AG04450 (cell line): ENCODE results near the gene ITGA11. TPM values are rescaled to one million over a fixed set of nuclear protein-coding genes. Genes with fewer than 3 reads are reported as not detected.

Source experiments
- CTCF ChIA-PET: fragments of 300-600, 350-600 bp; formaldehyde crosslinking; extraction: SDS; loops from one replicate; lab custom pipeline; 2022; ENCODE audit warnings: antibody characterized with exemption, inconsistent platforms; lab: Charles Lee
- POLR2A ChIA-PET: fragments of 350-600 bp; formaldehyde crosslinking; extraction: SDS; loops from one replicate; lab custom pipeline; 2021; ENCODE audit warnings: antibody characterized with exemption, inconsistent platforms; lab: Yijun Ruan, JAX
- DNase-seq: peaks from one replicate; pipeline ENCODE4 v3.0.0-alpha.2; 2011; ENCODE audit warnings: low read depth, low spot score
- H3K27ac ChIP-seq: one replicate; pipeline ENCODE4 v1.5.1; 2012; ENCODE audit warnings: low read depth, low read length, control low read depth
- H3K27me3 ChIP-seq: one replicate; pipeline ENCODE4 v1.6.0; 2012; ENCODE audit warnings: low read length; ENCODE audit not compliant: control insufficient read depth, insufficient read depth
- H3K4me3 ChIP-seq: 2 replicates; pipeline ENCODE4 v1.5.1; 2011; ENCODE audit warnings: mild to moderate bottlenecking, low read depth, low read length, control low read depth
- H3K9me3 ChIP-seq: 2 replicates; pipeline ENCODE4 v1.5.1; 2012; ENCODE audit warnings: low read length; ENCODE audit not compliant: control insufficient read depth, insufficient read depth
- polyA plus RNA-seq: library from polyadenylated mRNA; depleted of rRNA; stranded (reverse); fragments of >200 nt; gene quantifications from 2 replicates; pipeline ENCODE4 v1.2.3, GENCODE V29; 2011
- TF ChIP-seq, protein P1 (sequence below): IDR thresholded peaks from 2 replicates; pipeline ENCODE4 v1.5.1; 2011; ENCODE audit warnings: low read depth, low read length, control low read depth, inconsistent platforms

Gene ITGA11
- polyA plus RNA-seq, 1 experiment, result 24.0 TPM

DNA sequence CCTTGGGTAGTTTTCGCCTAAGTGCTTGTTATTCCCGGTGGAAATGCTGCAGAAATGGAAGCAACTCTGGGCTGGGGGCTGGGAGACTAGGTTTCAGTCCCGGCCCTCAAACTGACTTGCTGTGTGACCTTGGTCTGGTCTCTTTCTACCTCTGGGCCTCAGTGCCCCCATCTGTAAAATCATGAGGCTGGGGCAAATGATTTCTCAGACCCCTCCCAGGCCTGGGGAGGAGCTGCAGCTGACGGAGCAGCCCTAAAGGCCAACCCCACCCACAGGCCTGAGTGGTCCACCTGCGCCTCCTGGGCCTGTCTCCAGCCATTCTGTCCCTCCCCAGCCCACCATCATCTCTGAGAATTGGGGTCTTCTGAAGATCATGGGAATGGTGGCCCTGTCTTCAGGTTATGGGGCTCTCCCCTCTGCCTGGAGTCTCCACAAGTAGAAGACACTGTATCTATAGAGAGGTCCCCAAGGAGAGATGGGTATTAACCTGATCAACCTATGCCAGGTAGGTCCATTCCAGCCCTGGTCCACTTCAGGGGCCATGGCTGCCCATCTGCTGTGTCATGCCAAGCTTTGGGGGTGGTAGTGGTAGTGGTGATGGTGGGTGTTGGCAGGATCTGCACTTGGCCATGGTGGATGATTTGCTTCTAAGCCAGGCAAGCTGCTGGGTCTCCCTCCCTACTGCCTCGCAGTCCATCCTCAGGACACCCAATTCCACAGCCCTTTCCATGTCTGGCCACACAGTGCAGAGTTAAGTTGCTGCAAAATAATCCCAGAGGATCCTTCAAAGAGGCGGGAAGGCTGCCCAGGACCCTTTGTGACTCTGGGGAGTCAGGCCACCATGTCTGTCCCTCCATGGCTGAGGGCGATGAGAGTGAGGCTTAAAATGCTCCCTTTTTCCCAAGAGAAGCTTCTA, 46.0 kb downstream of the ITGA11 start:
- Histone ChIP-seq H3K27ac (peak overlapping the region; percentile 80), H3K4me3 (no peak overlapping the region), H3K9me3 (peaks cover 4% of the 10 kb centered on the region), H3K27me3 (no peaks in the 10 kb centered on the region)
- CTCF ChIA-PET, result interaction anchor here (1.7 kb wide), 1 partner anchor 80 kb away, joined by 5 read pairs; no protein-coding TSS in a partner anchor
- no peak for DNase-seq
- TF ChIP-seq, protein P1, sequence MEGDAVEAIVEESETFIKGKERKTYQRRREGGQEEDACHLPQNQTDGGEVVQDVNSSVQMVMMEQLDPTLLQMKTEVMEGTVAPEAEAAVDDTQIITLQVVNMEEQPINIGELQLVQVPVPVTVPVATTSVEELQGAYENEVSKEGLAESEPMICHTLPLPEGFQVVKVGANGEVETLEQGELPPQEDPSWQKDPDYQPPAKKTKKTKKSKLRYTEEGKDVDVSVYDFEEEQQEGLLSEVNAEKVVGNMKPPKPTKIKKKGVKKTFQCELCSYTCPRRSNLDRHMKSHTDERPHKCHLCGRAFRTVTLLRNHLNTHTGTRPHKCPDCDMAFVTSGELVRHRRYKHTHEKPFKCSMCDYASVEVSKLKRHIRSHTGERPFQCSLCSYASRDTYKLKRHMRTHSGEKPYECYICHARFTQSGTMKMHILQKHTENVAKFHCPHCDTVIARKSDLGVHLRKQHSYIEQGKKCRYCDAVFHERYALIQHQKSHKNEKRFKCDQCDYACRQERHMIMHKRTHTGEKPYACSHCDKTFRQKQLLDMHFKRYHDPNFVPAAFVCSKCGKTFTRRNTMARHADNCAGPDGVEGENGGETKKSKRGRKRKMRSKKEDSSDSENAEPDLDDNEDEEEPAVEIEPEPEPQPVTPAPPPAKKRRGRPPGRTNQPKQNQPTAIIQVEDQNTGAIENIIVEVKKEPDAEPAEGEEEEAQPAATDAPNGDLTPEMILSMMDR, result no peak
- POLR2A ChIA-PET, result no interaction called here

DNA sequence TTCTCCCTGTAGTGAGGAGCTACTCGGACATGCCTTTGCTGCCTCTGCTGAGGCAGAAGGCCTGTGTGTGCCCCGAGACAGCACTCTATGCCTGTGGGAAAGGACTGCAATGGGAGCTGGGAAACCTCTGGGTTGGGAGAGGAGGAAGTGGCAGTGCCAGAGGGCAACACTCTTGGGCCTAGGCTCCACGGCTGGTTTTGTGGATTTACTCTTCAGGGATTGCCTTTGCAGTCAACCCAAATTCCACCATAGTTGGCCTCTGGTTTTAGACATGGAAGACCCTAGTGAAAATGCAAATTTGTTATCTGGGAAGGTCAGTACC, 46.8 kb downstream of the ITGA11 start:
- Histone ChIP-seq H3K4me3 (no peak overlapping the region), H3K9me3 (peaks cover 4% of the 10 kb centered on the region), H3K27ac (peak overlapping the region; percentile 80), H3K27me3 (no peaks in the 10 kb centered on the region)
- TF ChIP-seq, protein P1, result no peak
- no peak for DNase-seq
- ChIA-PET POLR2A (no interaction called here), CTCF (no interaction called here)

DNA sequence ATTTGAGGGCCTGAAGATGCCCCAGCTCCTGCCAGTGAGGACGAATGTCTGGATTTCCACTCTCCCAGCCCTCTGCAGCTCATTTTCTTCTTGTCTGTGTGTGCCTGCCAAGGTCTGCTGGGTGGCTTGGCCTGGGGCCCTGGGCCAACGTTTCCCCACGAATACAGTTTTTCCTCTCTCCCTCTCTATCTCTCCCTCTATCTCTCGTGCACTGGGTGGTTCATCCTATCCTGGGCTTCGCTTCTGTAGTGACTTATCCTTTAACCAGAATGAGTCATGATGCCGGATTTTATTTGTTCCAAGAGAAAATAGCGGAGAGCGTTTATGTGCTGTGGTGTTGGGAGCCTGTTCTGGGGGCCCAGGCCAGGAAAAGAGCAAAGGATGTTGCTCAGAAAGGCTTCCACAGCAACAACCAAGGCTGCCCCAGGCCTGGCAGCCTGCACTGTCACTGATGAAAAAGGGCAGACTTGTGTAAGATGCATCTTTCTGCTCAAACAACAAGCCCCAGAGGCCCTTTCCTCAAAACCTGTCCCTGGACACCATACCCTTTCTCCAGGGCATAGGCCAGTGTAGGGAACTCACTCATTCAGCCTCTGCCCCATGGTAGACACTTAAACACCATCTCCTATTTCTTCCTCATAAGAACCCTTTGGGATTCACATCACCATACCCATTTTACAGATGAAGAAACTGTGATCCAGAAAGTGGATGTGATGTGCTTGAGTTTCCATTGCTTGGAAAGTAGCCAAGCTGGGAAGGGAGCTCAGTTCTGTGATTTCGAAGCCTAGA, 47.3 kb downstream of the ITGA11 start:
- no peaks in the 10 kb centered on the region for H3K27me3 ChIP-seq
- TF ChIP-seq, protein P1, result no peak
- H3K9me3 ChIP-seq, result peaks cover 4% of the 10 kb centered on the region
- H3K27ac ChIP-seq, result peak overlapping the region; percentile 80
- ChIA-PET POLR2A (interaction anchor here (0.6 to 0.7 kb wide), 3 partner anchors 37 to 57 kb away, joined by 3 to 4 read pairs (median 4); no protein-coding TSS in a partner anchor), CTCF (interaction anchor here (1.0 to 1.2 kb wide), 3 partner anchors 28 to 132 kb away, joined by 4 to 5 read pairs (median 5); no protein-coding TSS in a partner anchor)
- H3K4me3 ChIP-seq, result no peak overlapping the region
- peak; percentile 55 for DNase-seq

DNA sequence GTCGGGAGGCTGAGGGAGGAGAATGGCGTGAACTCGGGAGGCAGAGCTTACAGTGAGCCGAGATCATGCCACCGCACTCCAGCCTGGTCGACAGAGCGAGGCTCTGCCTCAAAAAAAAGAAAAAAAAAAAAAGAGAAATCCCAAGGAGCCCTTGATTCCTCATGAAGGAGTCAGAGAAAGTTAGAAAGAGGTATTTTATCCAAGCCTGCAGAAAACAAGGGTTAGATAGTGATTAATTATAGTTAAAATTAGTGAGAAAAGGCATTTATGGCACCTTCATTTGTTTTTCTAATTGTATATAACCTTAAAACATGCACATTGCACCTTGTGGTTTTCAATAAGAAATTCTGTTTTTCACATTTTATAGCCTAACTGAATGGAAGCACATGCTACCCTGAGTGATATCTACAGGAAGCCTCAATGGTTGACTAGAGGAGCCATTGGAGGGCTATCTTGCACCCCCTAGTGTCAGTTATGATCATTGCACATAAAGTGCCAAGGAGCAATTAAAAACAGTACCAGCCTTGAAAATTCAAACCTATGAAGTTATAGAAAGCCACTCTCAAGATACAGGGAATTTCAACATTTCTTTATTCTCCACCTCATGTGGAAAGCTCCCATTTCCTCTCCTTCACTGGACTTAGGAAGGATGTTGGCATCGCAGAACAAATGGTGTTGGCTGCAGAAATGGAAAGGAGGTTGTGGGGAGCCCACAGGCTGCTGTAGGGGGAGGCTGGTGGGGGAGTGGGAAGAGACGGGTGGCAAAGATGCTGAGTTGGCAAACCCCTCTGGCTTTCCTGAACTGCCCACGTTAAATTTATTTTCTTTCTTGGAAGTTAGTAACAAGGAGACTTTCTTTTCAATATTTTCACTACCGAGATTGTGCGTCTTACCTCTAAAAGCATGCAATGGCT, 48.5 kb downstream of the ITGA11 start:
- ChIA-PET CTCF (interaction anchor here (0.6 to 1.9 kb wide), 11 partner anchors 29 to 1857 kb away, joined by 3 to 6 read pairs (median 4); no protein-coding TSS in a partner anchor), POLR2A (interaction anchor here (0.6 to 0.7 kb wide), 4 partner anchors 36 to 552 kb away, joined by 3 to 6 read pairs (median 4); no protein-coding TSS in a partner anchor)
- Histone ChIP-seq H3K9me3 (peaks cover 4% of the 10 kb centered on the region), H3K27me3 (no peaks in the 10 kb centered on the region), H3K4me3 (no peak overlapping the region), H3K27ac (peak overlapping the region; percentile 74)
- DNase-seq, result no peak
- TF ChIP-seq, protein P1, result peak; percentile 69
